GM21526 (cell line): ENCODE data around the gene ST6GALNAC2.
"Not testable (repeated sequence)": the region's sequence is repeated elsewhere in the genome, so short reads cannot be mapped to it uniquely, and the experiment has no call there.

Experiments used
- ATAC-seq: cut with Tn5 transposase; IDR thresholded peaks from one replicate; pipeline ENCODE4 v1.9.1; 2021; ENCODE audit warnings: moderate library complexity; ENCODE audit not compliant: unreplicated experiment, low FRiP score

ST6GALNAC2 gene

GRCh38 chr17:76530811-76531485 lies 54.7 kb downstream of the ST6GALNAC2 start:
- no peak for ATAC-seq

DNA sequence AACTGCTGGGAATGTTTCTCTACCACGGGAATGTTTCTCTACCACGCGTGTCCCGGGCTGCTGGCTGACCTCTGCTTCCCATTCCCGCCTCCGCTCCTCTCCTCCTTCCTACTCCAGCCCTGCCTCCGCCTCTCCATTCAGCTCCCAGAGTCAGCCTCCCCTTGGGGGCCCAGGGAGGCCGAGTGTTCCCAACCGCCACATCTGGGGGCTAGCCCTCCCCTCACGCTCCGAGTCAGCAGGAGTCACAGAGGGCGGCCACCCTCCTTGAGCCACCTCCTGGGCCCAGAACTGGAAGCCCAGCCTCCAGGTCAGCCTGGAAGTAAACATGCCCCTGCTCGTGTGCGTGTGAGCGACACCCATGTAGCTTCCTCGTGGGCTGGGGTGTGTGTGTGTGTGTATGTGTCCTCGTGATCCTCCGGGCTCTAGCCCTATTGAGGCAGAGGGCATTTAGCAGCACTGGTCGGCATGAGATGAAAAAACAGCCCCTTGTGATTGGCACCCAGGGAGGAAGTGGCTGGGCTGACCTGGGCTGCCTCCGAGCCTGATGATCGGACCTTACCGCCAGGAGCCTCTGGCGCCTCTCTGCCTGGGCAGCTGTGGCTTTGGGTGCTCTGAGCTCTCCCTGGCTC lies 55.5 kb downstream of the ST6GALNAC2 start:
- no peak for ATAC-seq

- no peak for ATAC-seq
Measured at GRCh38 chr17:76529224-76530094, 56.2 kb downstream of the ST6GALNAC2 start.

DNA sequence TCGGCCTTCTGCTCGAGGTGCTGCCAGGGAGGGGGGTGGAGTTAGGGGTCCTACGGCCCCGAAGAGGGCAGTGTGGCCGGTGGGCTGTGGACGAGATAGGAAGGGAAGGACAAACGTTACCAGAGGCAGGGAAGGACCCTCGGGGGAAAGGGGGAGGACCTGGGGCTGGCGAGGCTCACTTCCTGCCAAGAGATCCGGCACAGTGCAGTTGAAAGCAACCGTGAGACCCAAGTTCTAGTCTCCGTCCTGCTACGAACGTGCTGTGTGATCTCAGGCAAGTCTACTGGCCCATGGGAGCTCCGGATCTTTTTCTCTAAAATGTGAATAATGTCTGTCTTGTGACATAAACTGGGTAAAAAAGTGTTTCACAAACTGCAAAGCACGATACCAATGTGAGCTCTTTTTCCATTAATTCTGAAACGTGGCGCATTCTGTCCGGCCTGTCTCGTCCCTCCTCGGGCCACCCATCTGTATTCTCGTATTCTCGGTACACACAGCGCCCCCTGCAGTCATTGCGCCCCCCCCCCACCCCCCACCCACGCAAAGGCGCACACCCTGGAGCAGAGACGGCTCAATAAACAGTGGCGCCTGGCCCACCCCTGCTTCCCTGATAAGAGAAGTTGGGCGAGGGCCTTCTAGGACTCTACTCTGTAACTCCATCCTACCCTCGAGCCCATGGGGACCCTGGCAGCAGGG lies 57.0 kb downstream of the ST6GALNAC2 start:
- ATAC-seq = no peak

DNA sequence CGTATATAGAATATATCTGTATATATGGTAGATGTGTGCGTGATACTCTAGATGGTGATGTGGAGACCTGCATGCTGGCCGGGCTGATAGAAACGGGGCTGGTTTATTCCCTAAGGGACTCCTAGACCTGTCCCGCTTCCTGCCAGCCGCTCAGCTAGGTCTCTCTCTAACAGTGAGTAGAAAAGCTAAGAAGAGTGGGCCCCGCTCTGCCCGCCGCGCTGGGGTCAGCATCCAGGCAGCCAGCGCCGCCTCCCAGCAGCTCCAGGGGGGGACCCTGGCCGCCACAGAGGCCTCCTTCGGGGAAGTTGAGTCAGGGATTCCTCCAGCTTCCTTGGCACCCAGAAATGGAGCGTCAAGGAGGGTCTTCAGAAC lies 57.5 kb downstream of the ST6GALNAC2 start:
- ATAC-seq = no peak

DNA sequence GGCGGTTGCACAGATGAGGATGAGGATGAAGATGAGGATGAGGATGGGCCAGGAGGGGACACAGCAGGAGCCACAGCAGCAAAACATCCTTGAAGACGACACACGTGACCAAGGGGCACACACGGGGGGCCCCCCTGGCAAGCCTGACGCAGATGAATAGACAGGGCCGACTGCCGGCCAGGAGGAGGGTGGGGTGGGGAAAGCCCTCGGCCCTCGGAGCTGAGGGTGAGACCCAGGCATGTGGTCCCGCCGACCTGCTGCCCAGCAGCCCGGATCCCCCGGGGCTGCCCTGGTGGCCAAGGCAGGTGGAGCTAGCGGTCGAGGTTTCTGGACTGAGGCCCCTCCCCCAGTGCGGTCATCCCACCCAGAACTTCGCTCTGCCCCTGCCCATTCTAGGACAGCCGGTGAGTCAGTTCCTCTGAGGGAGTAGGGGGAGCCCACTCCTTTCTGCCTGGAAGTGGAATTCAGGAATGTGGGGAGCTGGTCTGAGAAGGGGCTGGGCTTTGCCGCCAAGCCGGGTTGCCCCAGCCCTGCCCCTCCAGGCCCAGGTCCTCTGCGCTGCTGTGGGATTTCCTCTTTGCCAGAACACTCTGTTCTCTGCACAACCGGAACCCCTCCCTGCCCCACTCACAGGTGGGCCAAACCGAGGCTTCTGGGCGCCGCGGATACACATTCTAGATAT lies 58.1 kb downstream of the ST6GALNAC2 start:
- no peak for ATAC-seq

- not testable (repeated sequence) for ATAC-seq
Measured at GRCh38 chr17:76527016-76527415, 58.6 kb downstream of the ST6GALNAC2 start.

GRCh38 chr17:76525513-76525833 lies 60.2 kb downstream of the ST6GALNAC2 start:
- ATAC-seq = not testable (repeated sequence)

DNA sequence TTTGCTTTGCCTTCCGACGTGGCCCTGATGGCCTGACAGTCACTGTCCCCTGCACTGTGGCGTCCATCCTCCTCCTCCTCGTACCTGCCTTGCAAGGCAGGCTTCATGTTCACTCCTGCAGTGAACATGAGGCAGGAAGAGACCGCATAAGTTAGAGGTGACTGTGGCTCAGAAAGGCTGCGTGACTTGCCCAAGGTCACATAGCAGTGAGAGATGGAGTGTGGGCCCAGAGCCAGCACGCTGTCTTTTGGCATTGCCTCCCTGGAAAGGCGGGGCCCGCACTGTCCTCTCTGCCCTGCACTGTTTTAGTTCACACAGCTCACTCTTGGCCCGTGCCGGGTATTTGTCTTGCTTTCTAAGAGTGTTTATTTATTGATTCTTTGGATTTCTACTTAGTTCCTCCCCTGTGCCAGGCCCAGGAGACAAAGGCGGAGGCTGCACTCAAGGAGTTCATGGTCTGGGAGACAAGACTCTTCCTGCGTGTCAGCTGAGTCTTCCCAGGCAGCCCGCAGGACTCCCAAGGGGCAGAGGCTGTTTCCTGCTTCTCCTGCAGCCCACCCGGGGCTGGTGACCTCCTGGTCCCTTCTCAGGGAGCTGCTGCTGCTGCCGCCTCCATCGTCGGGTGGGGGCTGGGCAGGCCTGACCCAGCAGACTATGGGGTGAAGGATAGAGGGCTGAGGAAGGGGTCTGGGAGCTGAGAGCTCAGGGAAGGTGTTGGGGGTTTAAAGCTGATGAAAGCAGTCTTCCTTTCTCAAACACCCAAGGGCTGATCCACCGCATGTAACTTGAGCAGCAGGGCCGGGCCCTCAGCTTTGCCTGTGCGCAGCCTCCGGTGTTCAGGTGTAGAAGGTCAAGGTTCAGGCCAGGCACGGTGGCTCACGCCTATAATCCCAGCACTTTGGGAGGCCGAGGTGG lies 60.8 kb downstream of the ST6GALNAC2 start:
- no peak for ATAC-seq

DNA sequence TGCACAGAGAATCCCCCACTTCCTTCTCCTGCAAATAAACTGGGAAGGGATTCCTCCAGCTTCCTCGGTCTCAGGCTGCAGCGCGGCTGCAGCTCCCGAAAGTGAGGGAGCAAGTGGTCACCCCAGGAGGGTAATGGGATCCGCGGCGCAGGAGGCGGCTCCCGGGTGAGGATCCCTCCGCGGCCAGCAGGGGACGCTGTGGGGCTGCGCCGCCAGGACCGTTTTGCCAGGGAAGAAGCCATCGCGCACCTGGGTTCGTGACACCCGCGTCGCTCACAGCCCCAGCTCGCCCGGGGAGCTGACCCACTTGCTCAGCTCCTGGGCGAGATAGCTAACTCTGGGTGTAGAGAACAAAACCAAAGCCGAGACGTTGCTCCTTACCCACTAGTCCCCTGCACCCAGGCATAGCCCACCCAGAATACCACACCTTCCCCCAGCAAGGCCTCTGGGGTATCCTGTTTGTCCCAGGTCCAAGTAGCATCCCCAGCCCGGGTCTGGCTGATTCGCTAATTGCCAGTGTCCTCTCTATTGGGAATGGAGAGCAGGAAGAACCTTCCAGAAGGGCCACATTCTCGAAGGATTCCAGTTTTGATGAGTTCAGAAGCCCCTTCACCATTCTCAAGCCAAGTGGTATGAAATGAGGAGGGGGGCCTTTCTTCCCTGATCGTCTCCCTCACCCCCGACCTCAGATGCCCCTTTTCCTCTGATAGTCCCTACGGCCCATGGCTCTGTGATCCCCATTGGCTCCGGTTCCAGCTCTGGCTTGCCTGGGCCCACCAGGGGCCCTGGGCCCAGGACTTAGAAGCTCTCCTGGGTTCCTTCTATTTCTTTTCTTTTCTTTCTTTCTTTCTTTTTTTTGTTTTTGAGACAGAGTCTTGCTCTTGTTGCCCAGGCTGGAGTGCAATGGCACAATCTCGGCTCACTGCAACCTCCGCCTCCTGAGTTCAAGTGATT lies 62.3 kb downstream of the ST6GALNAC2 start:
- ATAC-seq = no peak

- ATAC-seq = not testable (repeated sequence)
Measured at GRCh38 chr17:76521683-76522082, 64.0 kb downstream of the ST6GALNAC2 start.

DNA sequence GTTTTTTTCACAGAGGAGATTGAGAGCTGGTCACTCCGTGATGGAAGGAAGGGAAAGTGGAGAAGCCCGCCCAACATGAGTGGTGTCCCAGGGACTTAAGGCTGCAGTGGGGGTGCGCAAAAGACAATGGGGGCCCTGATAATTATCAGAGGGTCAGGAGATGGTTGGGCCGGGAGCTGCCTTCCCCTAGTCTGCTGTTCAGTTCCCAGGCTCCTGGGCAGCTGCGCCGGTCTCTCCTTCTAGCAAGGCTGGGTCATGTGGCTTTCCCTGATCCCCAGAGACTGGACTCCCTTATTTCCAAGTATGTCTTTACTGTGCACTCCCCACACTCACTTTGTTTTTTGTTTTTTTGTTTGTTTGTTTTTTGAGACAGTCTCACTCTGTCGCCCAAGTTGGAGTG lies 64.4 kb downstream of the ST6GALNAC2 start:
- no peak for ATAC-seq

GRCh38 chr17:76519048-76519966 lies 66.4 kb downstream of the ST6GALNAC2 start:
- no peak for ATAC-seq

DNA sequence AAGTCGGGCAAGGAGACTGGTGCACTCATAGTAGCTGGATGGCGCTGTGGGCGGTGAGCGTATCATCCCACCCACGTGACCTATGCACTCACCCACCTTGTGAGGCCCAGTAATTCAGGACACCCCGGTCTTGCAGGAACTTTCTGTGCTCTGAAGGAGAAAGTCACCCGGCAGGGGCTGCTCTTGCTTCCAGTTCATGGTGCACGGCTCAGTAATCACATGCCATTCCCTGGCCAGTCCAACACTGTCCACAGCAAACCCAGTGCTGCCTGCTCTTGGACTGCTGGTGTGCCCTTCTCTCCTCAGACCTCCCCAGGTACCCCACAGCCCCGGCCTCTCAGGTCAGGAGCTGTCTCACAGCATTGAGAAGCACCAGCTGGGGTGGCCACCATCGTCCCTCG lies 68.0 kb downstream of the ST6GALNAC2 start:
- no peak for ATAC-seq
